Cerebellar cortex (tissue), 1 donor: ENCODE measurements around the gene RBMS1.
"Not testable (repeated sequence)": the region's sequence is repeated elsewhere in the genome, so short reads cannot be mapped to it uniquely, and the experiment has no call there.

Experiments used
- DNase-seq: peaks from one replicate; pipeline ENCODE4 v3.0.0-alpha.2; 2015; ENCODE audit warnings: low spot score

Gene RBMS1

DNA sequence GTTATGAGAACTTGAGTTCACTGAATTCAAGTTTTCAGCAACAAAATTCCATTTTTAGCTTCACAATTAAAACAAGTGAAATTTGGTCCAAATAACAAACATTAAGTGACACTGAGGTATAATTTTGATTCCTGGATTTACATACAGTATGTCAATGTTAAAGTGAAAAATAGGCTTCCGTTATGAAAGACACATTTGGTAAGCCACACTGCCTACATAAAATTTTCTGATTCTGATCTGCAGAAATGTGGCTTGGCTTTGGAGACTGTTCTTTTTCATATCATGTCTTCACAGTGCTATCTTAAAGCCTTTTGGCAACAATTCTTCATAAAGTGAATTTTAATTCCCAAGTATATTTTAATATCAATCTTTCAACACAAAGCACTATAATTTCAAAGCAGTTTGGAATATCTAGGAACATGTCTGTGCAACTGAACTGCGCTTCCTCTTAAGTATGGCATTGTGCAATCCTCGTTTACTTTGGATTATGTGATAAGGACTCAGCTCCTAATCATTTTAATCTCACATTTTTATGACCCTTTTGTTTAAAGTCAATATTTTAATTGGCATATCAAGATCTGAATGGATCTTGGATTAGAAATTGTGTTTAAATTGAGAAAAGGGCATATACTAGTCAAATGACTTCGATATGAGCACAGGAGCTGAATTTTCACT lies 60.0 kb downstream of the RBMS1 start:
- no peak for DNase-seq

DNA sequence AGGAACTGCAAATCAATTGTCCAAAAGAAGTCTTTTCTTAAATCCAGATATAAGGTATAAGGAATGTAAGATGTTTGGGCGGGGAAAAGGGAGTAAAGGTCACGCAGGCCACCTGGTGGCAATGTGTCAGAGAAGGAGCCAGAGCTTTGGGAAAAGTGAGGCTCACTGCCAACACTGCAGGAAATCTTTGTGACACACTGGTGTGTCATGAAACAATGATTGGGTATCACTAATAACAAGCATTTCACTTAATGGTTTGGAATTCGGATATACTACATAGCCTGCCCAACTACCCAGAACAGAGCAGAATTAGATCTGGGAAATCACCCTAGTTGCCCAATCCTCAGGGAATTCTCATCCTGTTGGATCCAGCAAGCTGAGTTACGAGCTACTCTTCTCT lies 61.0 kb downstream of the RBMS1 start:
- no peak for DNase-seq

DNA sequence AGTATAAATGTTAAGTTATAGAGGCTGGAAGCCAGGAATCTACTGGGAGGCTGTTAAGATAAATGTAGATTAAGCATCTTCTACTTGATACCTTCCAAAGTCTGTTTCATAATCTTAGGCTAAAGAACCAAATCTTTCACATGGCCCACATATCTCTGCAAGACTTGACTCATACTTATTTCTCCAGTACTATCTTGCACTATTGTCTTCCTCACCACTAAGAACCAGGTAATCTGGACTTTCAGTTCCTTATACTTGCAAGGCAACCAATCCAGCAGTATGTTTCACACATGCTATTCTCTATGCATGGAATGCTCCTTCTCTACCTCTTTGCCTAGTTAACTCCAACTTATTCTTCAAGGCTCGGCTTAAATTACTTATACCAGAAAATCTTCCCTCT lies 62.2 kb downstream of the RBMS1 start:
- DNase-seq: no peak

DNA sequence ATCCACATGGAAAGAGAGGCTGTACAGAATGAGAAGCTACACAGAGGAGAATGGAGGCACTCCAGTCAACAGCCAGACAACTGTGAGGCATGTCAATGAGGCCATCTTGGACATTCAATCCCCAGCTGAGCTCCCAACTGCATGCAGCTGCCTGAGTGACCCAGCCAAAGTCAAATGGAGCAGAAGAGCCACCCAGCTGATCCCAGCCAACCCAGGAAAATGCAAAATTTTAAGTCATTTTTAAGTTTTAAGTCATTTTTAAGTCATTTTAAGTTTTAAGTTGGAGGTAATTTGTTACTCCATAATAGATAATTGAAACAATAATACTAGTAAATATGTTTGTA lies 63.6 kb downstream of the RBMS1 start:
- no peak for DNase-seq

DNA sequence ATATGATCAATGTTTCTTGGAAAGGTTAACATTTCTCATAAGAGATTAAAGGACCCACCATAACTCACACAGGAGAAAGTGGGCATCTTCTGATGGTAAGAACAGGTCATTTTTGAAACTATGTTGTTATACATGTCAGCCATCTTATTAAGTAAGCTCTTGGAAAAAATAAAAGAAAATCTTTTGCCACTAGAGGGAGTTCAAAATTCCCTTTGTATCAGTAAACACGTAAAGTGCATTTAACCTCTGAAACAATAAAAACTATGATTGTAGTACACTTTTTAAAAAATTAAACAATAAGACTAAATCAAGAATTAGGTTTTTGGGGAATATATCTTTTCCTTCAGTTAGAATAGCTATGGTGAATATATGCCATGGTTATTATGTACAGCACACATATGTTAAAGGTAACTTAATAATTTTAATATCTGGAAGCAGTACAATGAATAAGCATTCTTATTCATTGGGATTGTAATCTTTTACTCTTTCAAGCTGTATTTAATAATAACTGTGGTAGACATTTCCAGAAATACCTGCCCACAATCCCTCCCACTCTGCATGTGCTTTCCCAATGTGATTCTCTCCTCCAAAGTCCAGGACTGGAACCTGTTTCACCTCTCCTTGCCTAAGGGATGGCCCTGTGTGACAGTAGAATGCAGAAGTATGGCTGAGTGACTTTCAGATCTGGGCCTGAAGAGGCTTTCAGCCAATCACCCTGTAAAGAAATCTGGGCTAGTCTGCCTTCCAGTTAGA lies 64.2 kb downstream of the RBMS1 start:
- peak; percentile 34 for DNase-seq

DNA sequence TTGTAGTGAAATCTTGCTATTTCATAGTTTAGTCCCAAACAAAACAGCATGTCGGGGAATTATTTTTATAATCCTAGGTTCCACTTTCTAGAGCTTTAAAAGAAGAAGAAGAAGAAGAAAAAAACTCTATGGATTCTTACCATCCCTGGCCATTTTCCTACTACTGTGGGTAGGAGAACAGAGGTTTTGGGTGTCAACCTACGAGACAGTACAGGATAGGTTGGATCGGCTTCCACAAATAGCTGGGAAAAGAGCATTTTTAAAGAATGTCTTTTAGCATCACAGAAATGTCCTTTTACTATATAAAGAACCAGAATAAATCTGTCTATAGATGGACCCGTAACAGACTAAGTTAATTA lies 65.2 kb downstream of the RBMS1 start:
- DNase-seq: no peak

DNA sequence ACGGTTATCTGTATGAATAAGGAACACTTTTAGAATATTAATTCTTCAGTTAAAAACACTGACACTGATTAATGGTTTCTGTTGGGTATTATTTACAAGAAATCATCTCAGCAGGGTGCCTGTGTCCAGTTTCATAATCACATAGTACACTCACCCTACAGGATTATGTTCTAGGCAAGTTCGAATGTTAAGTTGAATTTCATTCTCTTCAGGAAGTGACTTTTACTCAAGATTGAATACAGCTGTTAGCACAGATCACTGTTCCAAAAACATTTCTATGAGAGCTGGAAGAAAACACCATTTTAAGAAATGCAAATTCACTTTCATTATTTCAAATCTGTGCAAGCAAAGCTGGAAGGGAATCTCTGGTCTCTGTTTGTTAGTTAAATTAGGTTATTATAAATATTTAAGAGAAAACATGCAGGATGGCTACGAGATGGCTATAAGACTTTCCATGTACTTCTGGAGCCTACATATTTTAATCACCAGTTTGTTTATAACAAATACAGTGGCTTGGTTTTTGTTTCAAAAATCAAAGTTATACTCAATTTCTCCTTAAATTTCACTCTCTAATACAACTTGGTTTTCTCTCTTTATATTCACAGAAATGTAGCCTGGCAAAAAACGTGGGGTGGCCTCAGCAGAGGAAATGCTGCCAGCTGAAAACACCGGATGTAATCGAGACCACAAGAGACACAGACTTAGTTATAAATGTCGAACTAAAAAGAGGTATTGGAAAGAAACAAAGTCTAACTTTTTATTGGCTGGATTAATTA lies 65.8 kb downstream of the RBMS1 start:
- no peak for DNase-seq

DNA sequence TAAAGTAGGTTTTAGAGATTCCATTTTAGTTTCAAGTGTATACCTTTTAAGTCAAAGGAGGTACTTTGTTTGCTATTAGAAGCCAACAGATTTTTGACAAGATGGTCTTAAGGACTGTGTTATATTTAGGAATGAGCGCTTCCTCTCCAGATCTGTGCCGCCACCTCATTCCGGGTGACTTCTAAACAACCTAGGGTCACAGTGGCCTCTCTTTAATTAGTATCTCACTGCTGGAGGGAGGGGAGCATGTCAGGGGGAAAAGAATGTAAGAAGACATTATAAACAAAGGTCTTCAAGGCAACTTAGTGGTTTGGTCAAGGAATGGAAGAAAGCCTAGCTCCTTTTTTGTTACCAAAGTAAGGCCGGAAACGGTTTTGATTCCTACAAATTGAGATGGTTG lies 67.0 kb downstream of the RBMS1 start:
- no peak for DNase-seq

DNA sequence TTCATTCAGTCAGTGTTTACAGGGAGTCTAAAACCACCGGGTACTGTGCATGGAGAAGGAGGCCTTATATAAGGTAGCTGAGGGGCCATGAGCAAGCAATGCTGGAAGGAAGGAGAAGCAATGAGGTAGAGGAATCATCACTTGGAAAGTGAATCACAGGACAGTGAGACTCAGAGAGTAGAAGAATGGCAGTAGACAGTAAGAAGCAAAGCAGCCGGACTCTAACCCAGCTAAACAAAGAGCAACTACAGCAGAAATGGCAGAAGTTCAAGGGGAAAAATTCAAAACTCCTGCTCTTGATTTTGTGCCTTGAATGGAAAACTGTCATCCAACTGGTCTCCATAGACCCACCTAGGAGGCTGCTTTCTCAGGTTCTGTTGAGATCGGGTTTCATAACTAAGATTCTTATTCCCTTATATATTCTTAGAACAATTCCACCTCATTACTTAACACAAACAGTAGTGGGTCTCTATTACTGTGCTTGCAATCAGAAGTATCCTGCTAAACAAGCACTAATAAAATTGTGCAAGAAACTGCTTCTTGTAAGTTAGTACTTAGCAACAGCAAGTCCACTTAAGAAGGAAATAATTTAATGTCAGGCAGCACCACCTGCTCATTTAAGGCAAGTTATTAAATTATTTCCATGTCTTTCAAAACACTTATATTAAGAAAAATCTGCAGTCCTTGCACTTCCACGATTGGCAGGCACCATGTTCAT lies 68.0 kb downstream of the RBMS1 start:
- DNase-seq: no peak

DNA sequence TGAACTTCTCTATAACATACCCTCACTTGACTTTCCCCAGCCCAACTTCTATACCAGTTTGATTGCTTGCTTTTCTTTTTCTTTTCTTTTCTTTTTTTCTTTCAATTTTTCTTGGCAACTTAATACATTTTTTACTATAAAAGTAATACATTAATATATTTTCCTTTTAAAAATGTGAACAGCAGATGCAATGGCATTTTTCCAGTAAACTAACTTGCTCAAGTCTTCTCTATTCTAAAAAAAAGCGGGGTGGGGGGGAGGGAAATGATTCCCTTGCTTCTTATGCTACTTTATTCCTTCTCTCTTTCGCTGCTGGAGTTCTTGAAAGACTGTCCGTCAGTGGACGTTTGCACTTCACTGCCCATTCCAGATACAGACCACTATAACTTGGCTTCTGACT lies 70.5 kb downstream of the RBMS1 start:
- no peak for DNase-seq

DNA sequence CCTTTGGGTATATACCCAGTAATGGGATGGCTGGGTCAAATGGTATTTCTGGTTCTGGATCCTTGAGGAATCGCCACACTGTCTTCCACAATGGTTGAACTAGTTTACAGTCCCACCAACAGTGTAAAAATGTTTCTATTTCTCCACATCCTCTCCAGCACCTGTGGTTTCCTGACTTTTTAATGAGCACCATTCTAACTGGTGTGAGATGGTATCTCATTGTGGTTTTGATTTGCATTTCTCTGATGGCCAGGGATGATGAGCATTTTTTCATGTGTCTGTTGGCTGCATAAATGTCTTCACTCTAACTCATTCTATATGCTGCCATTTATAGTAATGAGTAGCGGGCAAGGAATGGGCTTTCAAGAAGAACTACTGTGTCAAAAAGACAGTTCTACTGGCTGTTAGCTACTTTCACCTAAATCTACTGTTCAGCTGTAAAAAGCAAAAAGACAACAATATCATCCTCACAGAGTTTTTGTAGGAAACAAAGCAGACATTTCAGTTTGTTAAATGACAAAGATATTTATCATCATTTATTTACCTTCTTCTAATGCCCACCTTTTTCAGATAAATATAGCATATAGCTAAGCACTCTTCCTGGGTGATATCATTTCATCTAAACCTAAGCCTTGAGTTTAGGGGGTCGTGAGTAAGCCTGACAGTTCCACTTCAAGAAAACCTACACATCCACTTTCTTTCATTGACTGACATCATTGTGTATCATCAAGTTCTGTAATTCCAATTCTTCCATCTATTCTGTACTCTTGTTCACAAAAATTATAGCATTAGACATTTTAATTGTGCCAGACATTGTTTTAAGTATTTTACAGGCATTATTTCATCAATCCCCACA lies 71.7 kb downstream of the RBMS1 start:
- not testable (repeated sequence) for DNase-seq

DNA sequence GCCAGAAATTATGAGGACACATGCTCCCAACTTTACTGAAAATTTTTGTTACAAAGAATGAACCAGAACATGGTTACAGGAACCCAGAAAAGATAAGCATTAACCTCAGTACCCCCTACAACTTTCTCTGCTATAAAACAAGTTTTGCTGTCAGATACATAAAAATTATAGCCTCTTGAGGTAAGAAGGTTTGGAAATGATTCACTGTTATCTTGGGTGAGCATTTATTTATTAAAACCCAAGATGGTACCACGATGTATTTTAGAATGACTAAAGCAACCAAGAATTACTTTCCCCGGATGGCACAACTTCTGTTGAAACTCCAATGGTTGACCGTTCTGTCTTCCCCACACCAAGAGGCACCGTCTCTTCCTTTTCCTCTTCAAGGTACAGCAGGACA lies 72.9 kb downstream of the RBMS1 start:
- no peak for DNase-seq

DNA sequence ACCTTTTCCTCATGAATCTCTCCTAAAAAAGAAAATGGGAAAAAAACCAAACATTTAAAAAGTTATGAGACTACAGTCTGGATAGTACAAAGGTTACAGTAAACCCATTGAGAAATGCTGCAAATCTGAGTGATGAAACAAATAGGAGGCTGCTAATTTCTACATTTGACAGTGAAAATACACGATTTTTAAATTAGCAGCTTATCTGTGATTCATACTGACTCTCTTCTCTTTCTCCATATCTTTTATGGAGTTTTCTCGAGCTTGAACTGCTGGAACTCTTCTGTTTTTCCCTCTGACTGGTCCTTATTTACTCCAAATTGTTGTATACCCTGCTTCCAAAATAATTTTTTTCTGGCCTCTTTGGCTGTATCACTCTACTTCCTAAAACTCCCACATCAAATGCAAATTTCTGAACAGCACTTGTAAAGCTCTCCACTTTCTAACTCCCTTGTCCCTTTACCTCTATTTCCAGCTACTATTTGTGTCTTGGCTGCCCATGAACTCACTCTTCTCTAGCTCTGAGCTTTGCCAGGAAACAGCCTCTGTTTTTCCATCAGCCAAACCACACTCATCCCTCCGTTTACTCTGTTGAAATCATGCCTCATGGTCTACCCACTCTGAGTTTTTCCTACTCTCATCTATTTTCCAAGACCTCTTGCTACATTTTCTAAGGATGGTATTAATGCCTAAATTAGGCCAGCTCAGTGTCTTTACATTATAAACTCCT lies 73.7 kb downstream of the RBMS1 start:
- DNase-seq: no peak

DNA sequence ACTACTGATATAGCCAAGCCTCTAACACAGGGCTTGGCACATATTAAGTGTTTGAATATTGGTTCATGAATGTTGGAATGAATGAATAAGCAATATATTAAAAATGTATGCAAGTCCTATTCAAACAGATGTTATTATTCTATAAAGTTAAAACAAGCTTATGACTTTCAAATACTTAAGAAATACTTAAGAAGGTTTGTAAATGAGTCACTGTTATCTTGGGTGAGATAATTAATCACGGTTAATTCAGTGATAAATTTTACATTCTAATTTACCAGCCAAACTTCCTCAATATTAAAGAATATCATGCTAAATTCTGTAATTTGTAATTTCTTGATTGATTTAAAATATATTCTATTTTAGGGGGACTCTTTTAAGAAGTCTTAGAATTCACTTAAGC lies 74.8 kb downstream of the RBMS1 start:
- DNase-seq: no peak

DNA sequence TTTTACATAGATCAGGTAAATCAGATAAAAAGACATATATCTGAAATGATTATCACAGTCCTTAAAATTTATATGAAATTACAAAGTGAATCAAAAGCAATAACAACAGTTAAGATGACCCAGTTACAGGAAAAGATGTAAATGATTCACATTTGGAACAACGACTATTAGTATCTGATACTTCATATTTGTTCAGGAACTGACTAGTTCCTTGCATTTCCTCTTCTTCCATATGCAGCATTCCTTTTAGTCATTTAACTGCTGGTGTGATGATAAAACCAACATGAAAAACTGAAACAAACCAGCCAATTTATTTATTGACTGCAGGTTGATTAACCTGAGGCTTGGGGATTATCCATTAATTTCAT lies 75.2 kb downstream of the RBMS1 start:
- DNase-seq: no peak

DNA sequence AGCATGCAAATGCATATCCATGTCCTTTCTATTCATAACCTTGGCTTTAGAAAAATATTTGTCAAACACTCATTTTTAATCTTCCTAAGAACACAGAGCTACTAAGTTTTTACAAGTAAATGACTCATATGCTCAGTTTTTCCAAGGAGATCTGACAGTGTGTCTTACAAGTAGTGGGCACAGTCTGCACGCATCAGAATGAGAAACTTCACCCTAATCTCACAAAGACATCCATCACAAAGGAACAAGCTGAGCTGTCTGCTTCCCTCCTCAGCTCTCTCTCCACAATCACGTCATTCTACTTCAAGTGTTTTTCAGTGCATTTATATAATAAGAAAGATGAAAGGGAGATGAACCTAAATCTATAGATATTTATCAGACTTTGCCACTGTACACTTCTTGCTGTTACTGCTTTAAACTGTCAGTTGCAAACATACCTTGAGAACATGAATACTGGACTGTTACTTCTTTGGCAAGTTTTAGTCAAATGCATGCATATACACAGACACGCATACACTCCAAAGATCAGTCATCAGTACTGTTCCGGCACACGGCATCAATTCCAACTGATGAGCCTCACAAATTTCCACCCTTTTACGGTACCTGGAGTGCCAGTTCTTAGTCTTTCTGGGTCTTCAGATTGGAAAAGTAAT lies 75.7 kb downstream of the RBMS1 start:
- DNase-seq: no peak

DNA sequence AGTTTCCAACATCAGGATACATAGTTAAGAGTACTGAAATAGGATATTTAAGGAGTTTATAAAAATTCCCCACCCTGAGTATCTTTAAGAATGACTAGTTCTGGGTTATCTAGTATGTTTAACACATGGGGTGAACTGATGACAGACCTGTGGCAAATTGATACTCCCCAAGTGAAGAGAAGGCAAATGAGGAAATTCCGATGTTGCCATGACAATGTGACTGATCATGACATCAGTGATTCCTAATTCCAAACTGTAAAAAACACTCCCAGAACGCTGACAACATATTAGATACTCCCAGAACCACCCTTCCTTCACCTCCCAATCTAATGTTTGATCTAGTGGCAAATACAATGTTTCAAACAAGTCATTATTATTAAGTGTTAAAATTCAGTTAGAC lies 77.6 kb downstream of the RBMS1 start:
- DNase-seq: no peak

DNA sequence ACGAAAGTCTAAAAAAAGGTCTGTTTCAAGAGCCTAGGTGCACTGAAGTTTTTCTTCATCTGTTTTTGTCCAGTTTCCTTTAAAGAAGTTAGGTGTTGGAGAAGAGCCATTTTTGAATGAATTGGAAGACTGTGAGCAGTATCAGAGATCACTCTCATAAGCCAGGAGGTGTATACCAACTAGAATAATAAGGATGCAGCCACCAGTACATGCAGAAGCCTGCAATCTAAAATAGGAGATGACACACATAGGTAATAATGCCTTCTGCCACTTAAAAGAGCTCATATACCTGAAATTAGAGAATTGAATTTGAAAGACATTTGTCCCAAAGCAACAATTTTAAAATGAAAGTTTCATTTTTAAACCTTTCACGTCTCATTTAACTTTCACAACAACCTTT lies 81.7 kb downstream of the RBMS1 start:
- DNase-seq: no peak

DNA sequence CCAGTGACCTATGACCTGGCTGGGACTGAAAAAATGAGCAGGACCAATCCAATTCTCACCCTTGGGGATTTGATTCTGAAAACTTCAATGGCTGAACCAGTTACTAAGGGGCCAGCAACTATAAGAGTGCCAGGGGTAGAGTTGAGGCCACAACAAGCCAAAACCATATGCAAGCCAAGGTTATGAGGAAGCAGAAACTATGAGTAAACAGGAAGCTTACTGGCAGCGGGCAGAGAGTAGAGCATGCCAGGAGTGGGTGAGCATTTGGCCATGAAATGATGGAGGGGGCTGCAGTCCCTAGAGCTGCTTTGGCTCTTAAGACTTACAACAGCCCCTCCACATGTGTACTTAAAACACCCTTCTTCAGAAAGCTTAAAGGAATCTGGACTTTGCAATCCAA lies 82.4 kb downstream of the RBMS1 start:
- no peak for DNase-seq

DNA sequence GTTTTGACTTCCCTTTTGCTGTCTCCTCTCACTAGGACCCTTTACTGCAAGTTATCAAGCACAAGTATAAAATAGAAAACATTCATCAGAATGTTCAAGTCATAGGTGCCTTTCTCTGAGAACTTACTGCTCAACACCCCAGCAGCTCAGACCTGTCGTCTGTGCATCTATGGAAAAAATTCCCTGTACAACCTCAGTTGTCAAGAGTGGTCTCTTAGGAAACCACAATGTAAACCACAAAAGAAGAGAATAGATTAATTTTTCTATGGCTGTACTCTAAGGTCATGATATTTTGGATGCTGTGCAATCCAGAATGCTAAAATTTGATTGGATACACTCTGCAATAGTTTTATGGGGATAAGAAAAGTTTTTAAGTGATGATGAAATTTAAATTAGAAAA lies 84.1 kb downstream of the RBMS1 start:
- no peak for DNase-seq

DNA sequence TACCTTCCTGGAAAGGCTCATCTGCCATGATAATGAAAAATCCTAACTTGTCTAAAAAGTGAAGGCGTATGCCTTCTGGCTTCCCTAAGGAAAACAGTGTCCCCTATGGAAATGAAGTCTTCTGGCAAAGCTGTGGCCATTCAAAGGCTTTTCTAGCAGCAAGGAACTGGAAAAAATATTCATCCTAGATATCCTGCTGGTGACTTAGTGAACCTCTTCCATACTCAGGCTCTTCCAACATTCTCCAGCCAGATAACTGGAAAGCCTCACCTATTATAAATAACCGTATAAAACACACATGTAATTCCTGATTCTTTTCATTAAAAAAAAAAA lies 84.7 kb downstream of the RBMS1 start:
- peak; percentile 10 for DNase-seq
